Midbrain (tissue), 1 donor: Measurements from ENCODE around the gene UNC13A.

Source experiments
- DNase-seq: peaks from one replicate; lab custom pipeline; 2025; lab: John Stamatoyannopoulos, UW

UNC13A gene

DNA sequence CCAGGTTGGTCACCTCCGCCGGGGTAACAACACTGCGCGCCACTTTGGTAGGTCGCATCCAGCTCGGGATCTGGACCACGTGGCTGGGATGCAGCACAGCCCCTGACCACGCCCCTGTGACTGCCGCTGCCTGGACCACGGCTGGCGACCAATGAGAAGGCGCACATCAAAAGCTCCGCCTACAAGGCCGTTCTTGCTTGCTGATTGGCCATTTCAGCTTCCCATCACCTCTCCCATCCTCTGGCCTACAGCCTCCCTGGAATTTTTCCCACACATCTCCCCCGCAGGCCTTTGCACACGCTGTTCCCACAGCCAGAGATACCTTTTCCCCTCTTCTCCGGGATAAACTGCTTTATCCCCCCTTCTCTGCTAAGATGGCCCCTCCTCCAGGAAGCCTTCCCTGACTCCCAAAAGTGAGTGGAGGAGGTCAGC lies 18.6 kb upstream of the UNC13A start:
- DNase-seq: peak; percentile 26

DNA sequence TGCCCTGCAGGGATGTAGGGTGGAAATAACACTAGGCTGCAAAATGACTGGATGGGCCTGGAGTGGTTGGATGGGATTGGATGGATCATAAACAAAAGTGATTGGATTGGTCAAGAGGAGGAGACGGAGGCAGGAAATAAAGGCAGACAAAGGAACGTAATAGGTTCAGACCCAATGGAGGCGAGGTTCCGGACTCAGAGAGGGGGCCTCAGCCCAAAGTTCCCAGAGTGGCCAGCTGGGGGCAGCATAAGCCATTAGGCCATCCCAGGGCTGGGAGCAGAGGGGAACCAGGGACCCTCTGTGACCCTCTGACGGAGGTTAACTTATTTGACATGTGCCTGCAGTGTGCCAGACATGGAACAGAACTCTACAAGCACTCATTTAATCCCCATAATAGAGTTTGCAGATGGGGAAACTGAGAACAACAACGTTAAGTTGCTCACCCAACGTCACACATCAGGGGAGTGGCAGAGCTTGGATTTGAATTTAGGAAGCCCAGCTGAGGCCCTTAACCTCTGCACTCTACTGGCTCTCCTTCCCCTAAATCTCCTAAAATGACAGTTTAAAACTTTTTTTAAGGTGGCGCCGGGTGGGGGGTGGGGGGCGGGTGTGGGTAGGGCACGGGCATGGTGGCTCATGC lies 15.8 kb upstream of the UNC13A start:
- DNase-seq: peak; percentile 57

DNA sequence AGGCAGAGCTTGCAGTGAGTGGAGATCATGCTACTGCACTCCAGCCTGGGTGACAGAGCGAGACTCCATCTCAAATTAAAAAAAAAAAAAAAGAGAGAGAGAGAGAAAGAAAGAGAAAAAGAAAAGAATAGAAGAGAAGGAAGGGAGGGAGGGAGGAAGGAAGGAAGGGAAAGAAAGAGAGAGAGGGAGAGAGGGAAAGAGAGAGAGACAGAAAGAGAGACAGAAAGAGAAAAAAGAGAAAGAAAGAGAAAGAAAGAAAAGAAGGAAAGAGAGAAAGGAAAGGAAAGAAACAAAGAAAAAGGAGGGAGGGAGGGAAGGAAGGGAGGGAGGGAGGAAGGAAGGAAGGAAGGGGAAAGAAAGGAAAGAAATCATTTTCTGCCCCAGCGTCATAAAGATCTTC lies 7.0 kb upstream of the UNC13A start:
- DNase-seq: no peak

DNA sequence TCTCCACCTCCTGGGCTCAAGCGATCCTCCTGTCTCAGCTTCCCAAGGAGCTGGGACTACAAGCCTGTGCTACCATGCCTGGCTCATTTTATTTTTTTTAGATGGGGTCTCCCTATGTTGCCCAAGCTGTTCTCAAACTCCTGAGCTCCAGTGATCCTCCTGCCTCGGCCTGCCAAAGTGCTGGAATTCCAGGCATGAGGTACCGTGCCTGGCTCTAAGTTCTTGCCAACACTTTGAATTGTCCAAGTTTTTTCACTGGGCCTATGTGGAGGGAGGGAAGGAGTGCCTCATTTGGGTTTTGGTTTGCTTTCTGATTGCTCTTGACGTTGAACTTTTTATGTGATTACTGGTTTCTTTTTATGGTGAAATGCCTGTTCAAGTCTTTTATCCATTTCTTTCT lies 4.4 kb upstream of the UNC13A start:
- DNase-seq: no peak

DNA sequence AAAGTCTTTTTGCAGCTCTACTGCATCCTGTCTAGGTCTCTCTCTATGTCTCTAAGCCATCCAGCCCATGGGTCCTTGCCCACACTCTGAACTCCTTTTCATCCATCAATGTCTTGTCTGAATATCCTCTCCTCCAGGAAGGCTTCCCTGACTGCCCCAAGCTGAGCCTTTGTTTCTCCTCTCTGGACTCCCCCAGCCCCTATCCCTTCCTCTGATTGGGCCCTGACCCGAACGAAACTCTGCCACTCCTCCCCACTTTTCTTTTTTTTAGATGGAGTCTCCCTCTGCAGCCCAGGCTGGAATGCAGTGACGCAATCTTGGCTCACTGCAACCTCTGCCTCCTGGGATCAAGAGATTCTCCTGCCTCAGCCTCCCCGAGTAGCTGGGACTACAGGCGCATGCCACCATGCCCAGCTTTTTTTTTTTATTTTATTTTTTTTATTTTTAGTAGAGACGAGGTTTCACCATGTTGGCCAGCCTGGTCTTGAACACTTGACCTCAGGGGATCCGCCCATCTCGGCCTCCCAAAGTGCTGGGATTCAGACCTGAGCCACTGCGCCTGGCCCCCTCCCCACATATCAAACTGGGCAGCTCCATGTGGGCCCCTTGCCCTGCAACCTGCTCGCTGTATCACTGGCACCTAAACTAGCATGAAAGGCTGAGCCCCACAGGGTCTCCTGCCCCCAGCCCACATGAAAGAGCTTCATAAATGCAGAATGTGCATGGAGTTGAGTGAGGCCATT lies 870 bp upstream of the UNC13A start:
- DNase-seq: no peak

DNA sequence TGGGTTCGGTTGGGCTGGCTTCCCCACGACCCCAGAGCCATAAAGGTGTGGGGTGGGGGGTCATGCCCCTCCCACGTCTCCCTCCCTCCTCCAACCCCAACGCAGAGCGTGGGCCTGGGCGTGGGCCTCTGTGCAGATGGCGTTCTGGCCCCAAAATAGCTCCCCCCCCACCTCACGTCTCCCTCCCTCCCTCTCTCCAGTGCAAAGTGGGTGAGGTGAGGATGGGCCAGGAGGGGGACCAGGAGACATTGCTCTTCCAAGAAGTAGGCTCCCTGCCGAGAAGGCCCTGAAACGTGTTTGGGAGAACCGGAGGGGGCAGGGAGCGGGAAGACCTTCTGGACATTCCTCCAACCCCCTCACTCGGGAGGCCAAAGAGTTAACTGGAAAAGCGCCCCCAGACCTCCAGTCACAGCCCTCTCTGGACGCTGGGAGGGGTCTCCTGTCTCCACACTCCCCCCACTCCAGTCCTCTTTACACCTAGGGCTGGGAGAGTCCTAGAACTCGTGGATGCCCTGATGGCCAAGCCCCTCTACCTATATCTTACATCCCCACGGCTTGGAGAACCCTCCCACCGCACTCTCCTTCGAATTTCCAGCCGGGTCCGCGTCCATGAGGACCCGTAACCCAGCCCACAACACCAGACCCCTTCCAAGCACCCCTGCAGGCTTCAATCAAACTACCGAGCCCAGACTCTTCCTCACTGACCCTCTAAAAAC lies 855 bp downstream of the UNC13A start:
- no peak for DNase-seq

DNA sequence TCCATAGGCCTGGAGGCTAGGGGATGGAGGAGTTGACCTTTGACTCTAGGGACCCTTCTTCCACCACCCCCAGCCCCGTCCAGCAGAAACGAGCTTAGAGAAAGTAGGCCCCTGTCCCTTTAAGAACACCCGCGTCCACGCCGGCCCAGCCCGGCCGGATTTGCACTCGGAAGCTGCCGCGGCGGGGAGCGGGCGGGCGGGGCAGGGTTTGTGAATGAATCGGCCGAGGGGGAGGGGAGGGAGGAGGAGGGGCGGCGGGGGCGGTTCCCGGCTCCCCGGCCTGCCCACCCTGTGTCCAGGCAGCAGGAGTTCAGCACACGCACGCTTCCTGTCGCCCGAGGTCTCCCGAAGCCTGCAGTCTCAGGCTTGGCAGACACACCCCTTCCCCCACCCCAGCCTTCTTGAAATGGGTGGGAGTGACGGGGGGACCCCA lies 1.5 kb downstream of the UNC13A start:
- no peak for DNase-seq

DNA sequence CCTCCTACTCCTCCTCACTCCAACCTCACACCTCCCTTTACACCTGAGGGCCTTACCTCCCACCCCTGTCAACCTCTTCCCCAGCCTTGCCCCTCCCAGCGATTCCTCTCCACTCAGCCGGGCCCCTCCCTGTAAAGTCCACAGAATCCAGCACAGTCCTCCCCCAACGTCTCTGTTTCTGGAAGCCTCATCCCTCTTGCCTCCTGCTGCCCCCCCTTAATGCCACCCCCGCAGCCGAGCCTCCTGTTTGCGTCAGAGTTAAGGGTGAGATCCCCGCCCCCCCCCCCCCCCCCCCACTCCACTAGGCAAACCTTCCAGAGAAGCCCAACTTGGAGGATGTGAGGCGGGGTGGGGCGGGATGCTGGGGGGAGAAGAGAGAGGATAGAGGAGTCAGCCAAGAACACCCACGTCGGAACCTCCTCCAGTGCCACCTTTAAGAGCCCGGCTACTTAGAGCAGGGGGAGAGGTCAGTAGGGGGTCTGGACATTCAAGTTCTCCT lies 2.1 kb downstream of the UNC13A start:
- DNase-seq: no peak

DNA sequence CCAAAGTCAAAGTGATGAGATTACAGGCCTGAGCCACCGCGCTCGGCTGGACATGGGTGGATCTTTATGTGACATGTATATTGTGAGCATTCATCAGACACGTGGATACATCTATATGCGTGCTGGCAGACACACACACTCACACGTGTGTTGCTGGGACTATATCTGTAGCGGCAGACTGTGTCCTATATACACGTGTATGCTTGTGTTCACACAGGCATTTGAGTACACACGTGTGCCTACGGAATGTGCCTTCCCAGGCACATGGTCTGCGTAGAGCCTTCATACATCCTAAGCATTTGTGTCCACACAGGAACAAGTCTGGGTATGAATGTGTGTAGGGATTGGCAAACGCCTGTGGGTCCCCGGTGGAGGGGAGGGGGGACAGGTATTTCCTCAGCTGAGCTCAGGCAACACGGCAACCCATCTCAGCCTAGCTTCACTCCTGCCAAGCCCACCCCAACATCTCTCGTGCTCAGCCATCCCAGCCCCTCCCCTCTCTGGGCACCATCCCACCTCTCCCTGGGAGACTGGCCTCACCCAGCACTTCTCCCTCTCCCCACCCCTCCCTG lies 2.6 kb downstream of the UNC13A start:
- DNase-seq: no peak

DNA sequence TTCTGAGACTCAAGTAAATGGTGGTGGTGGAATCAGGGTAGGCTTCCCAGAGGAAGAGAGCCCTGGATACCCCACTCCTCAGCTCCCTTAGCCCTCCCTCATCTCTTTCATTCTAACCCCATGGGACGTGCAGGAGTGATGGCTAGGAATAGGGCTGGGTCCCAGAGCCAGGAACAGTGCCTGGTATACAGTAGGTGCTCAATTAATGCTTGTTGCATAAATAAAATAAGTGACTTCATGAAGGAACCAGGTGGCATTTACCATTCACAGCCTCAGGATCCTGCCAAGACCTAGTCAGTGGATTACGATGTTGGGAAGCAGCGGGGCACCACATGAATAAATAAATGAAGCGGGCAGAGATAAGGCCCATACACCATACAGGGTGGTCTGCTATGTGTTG lies 3.9 kb downstream of the UNC13A start:
- no peak for DNase-seq

DNA sequence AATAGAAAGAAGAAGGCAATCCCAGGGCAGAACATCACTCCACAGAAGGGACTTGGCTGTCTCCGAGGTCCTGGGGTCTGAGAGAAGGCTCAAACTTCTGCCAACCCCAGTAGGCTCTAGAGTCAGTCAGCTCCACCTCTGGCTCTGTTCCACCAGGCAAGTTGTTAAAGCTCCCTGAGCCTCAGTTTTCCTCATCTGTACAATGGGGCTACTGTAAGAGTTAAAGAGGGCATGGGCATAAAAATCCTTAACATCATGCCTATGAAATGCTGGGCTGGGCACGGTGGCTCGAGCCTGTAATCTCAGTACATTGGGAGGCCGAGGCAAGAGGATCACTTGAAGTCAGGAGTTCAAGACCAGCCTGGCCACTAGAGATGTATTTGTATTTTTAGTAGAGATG lies 5.1 kb downstream of the UNC13A start:
- no peak for DNase-seq

DNA sequence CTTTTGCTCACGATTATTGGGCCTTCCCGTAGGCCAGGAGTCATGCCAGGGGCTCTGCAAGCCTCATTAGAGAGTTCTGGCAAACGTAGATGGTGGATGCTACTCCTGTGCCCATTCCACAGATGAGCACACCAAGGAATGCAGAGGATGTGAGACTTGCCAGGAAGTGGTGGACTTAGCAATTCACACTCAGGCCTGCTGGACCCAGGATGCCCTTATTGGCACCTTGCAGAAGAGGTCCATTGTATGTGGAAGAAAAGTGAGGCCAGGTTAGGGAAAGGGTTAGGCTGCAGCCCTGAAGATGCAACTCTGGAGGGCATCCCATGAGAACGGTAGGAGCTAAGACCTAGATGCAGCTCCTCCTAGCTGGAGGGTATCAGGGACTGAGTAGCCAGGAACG lies 5.9 kb downstream of the UNC13A start:
- DNase-seq: no peak

DNA sequence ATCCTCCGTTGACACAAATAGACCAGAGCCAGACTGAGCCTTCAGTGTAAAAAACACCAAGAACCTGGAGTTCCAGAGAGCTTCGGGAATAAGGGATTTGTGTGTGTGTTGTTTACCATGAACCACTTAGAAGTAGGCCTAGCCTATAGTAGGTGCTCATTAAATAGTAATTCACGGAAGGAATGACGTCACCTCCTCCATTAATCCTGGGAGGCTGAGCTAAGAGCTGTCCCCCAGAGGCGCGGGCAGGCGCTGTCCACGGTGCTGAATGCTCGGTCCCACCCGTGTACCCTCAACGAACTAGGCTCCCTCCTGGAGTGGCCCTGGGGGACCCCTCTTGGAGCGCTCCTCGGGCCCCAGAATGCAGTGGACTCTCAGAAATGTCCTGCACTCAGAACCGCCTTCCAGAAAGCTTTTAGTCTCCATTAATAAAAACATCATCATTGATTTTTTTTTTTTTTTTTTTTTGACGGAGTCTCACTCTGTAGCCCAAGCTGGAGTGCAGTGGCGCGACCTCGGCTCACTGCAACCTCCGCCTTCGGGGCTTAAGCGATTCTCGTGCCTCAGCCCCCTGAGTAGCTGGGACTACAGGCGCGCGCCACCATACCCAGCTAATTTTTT lies 6.5 kb downstream of the UNC13A start:
- DNase-seq: no peak

DNA sequence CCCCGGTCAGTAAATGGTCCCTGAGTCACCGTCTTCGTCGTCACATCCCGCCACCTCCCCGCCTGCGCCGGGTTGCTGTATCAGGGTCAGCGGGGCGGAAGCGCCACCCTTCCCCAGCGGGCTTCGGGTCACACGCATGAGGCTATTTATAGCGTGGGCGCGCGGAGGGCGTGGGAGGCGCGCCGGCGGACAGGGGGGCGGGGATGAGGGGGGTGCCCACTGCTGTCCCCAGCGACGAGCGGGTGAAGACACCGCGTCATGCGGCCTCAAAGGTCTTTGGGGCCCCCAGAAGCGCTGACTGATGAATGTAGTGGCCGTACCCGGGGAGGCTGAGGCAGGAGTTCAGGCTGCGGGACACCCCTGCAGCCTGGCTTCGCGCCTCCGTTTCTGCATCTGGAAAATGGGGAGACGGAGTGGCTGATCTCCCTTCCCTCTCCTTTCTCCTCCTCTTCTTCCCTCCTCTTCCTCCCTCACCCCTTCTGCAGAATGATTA lies 7.9 kb downstream of the UNC13A start:
- peak; percentile 1 for DNase-seq

DNA sequence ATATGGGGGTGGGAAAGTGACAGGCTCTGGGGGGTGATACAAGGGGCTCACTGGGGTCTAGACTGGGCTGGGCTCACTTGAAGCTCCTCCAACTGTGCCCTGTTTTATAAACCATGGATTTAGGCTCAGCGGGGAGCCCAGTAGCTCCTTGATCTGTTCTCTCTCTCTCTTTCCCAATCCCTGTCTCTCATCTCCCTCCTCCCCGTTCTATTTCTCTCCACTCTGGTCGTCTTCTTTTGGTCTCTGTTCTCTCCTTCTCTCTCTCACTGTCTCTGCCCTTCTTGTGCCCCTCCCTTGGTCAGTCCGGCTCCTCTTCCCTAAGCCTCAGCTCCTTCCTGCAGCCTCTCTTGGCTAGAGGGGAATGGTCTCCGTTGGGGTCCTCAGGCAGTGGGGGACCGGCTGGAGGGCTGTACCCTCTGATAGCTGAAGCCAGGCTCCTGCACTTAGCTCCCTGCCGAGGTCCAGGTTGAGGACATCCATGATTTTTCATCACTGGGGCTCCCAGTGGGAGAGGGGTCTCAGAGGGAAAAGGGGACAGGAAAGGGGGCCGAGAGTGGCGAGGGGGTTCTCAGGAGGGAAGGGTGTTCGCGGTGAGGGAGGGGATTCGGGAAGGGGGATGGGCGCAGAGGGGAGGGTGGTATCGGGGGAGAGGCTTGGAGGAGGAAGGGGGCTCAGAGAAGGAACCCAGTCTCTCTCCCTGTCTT lies 8.5 kb downstream of the UNC13A start:
- no peak for DNase-seq

DNA sequence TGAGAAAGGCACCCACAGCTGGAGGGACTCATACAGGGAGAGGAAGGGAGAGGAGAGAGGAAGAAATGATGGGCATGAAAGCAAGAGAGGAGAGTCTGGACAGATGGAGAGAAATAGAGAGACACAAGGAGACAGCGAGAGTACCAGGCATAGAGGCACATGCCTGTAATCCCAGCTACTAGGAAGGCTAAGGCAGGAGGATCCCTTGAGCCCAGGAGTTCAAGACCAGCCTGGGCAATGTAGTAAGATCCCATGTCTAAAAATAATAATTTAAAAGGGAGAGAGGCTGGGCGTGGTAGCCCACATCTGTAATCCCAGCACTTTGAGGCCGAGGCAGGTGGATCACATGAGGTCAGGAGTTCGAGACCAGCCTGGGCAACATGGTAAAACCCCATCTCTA lies 9.3 kb downstream of the UNC13A start:
- no peak for DNase-seq

DNA sequence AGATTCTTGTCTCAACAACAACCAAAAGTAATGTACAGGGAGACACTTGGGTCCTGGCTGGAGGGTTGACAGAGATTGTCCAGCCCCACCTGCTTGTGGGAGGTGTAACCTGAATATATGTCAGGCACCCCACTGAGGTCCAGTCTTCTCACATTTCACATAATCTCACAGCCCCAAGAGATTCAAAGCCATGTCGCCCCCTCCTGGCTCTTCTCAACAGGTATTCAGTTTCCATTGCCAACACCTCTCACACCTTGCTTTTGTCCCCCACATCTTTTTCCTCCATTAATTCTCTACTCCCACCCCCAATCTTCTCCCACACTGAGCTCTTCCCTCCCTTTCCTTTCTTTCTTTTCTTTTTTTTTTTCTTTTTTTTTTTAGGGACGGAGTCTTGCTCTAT lies 11.2 kb downstream of the UNC13A start:
- DNase-seq: no peak

DNA sequence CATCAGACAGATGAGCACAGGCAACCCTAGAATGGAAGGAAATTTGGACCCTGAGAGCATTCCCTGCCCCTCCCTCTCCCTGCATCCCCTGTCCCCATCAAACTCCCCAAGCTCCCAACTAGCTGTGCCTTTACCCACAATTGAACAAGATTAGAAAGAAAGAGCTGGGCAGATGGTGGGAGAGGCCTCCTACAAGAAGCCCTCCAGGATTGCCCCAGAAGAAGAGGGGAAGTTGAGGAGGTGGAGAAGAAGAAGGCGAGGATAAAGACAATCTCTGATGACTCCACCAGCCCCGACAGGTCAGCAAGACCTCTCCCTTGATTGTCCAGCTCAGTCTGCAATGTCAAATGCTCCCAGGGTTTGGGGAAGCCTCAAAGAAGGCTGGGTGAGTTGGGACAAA lies 11.9 kb downstream of the UNC13A start:
- no peak for DNase-seq

DNA sequence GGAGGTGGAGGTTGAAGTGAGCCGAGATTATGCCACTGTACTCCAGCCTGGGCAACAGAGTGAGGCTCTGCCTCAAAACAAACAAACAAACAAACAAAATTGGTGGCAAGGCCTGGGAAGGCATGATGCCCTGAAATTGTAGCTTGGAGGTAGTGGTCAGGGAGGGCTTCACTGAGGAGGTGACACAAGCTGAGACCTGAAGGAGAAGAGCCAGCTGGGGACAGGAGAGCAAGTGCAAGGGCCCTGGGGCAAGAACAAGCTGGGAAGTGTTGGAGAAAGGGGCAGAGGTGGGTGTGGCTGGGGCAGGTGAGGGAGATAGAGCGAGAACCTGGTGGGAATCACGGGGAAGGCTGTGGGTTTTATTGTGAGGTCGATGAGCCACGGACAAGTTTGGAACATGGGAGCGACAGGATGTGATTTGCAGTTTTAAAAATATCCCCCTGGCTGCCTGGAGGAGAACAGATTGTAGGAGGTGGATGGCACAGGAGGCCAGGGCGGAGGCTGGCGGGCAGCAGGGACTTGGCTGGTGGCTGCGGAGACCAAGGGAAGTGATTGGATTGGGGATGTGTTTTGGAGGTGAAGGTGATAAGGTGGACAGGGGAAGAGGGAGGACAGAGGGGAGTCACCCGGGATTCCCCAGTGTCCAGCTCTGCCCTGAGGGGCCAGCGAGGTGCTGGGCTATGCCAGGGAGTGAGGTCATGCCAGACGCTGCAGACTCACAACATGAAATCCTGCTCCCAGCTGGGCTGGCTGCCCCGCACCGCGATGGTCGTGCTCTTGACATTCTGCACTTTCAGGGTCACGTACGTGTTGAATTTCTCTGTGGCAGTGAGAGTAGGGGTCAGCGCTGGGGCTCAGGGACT lies 14.0 kb downstream of the UNC13A start:
- DNase-seq: no peak

DNA sequence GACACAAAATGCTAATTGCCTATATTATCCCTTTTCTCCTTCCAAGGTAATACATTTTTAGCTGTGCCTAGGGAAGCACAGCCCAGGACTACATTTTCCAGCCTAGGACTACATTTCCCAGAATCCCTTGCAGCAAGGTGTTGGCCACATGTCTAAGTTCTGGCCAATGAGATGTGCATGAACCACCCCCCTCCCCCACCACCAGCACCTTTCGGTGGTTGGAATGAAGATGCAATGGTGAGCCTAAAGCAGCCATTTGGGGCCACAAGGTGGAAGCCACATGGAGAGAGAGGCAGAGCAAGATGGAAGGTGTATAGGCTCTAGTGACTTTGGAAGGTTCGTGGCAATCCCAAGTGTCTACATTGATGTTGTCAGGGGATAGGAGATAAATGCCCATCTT lies 16.2 kb downstream of the UNC13A start:
- DNase-seq: no peak
